LNCAP (cell line): ENCODE data around the gene ZNF330.
A peak's percentile ranks its signal among the peaks of the same experiment; 100 is the strongest.

Experiments used
- CTCF ChIP-seq: fragments of 450-650 bp; IDR thresholded peaks from 2 replicates; pipeline ENCODE4 v1.5.1; 2017; ENCODE audit warnings: mild to moderate bottlenecking

The ZNF330 gene

GRCh38 chr4:141244419-141244818 lies 23.7 kb downstream of the ZNF330 start:
- TF ChIP-seq CTCF: no peak

GRCh38 chr4:141246243-141246642 lies 25.5 kb downstream of the ZNF330 start:
- no peak for TF ChIP-seq CTCF

- TF ChIP-seq CTCF: no peak
These were observed 26.2 kb downstream of the ZNF330 start for GRCh38 chr4:141246683-141247429.

- TF ChIP-seq CTCF: no peak
These were observed 26.7 kb downstream of the ZNF330 start for GRCh38 chr4:141247430-141247780.

- TF ChIP-seq CTCF: no peak
These were observed 27.3 kb downstream of the ZNF330 start for GRCh38 chr4:141248029-141248428.

GRCh38 chr4:141248486-141248885 lies 27.8 kb downstream of the ZNF330 start:
- no peak for TF ChIP-seq CTCF

- peak; percentile 8; the same call in 1 of the 2 replicates for TF ChIP-seq CTCF
These were observed 33.6 kb downstream of the ZNF330 start for GRCh38 chr4:141254326-141254725.

GRCh38 chr4:141255016-141255415 lies 34.3 kb downstream of the ZNF330 start:
- TF ChIP-seq CTCF: no peak
